IPS-18a (cell line): ENCODE data around the gene CHST11.

Source experiments
- H3K27ac ChIP-seq: one replicate; pipeline ENCODE4 v1.5.1; 2013; ENCODE audit warnings: low read length
- H3K27me3 ChIP-seq: one replicate; pipeline ENCODE4 v1.6.1; 2013; ENCODE audit warnings: mild to moderate bottlenecking, low read length; ENCODE audit not compliant: control insufficient read depth, insufficient read depth
- H3K36me3 ChIP-seq: one replicate; pipeline ENCODE4 v1.6.1; 2013; ENCODE audit warnings: low read depth, low read length; ENCODE audit not compliant: control insufficient read depth
- H3K4me1 ChIP-seq: one replicate; pipeline ENCODE4 v1.6.1; 2013; ENCODE audit warnings: low read depth, low read length; ENCODE audit not compliant: control insufficient read depth
- H3K4me3 ChIP-seq: one replicate; pipeline ENCODE4 v1.5.1; 2013; ENCODE audit warnings: low read length
- H3K9ac ChIP-seq: one replicate; pipeline ENCODE4 v1.6.1; 2013; ENCODE audit warnings: mild to moderate bottlenecking, low read length, moderate library complexity
- H3K9me3 ChIP-seq: one replicate; pipeline ENCODE4 v1.6.1; 2013; ENCODE audit warnings: low read depth, low read length; ENCODE audit not compliant: control insufficient read depth

CHST11 gene

GRCh38 chr12:104462931-104463339 is 6.2 kb downstream of the CHST11 start:
- Histone ChIP-seq H3K27ac (no peak overlapping the region), H3K4me3 (no peak overlapping the region), H3K9me3 (no peaks in the 10 kb centered on the region), H3K27me3 (peaks cover 26% of the 10 kb centered on the region), H3K4me1 (peaks cover 20% of the 10 kb centered on the region), H3K9ac (no peak overlapping the region), H3K36me3 (no peaks in the 10 kb centered on the region)

- H3K9me3 ChIP-seq: no peaks in the 10 kb centered on the region
Observed at GRCh38 chr12:104463368-104463767, 6.6 kb downstream of the CHST11 start.

GRCh38 chr12:104464899-104465298 is 8.2 kb downstream of the CHST11 start:
- Histone ChIP-seq H3K9ac (no peak overlapping the region), H3K4me1 (peaks cover 7% of the 10 kb centered on the region), H3K27ac (no peak overlapping the region), H3K9me3 (no peaks in the 10 kb centered on the region), H3K27me3 (peaks cover 6% of the 10 kb centered on the region), H3K4me3 (no peak overlapping the region), H3K36me3 (no peaks in the 10 kb centered on the region)

More at GRCh38 chr12:104463368-104463767, 6.6 kb downstream of the CHST11 start:
- Histone ChIP-seq H3K4me1 (peaks cover 20% of the 10 kb centered on the region), H3K27me3 (peaks cover 21% of the 10 kb centered on the region), H3K27ac (no peak overlapping the region), H3K4me3 (no peak overlapping the region), H3K36me3 (no peaks in the 10 kb centered on the region), H3K9ac (no peak overlapping the region)

- Histone ChIP-seq H3K4me1 (no peaks in the 10 kb centered on the region), H3K9ac (no peak overlapping the region), H3K36me3 (no peaks in the 10 kb centered on the region), H3K27me3 (no peaks in the 10 kb centered on the region), H3K9me3 (no peaks in the 10 kb centered on the region), H3K4me3 (no peak overlapping the region), H3K27ac (no peak overlapping the region)
Observed at GRCh38 chr12:104466709-104467345, 10.1 kb downstream of the CHST11 start.

GRCh38 chr12:104467346-104467837 is 10.6 kb downstream of the CHST11 start:
- Histone ChIP-seq H3K27ac (no peak overlapping the region), H3K9me3 (no peaks in the 10 kb centered on the region), H3K9ac (no peak overlapping the region), H3K27me3 (no peaks in the 10 kb centered on the region), H3K4me1 (no peaks in the 10 kb centered on the region), H3K36me3 (no peaks in the 10 kb centered on the region), H3K4me3 (no peak overlapping the region)

GRCh38 chr12:104468371-104468770 is 11.6 kb downstream of the CHST11 start:
- Histone ChIP-seq H3K4me3 (no peak overlapping the region), H3K4me1 (peaks cover 4% of the 10 kb centered on the region), H3K27ac (no peak overlapping the region), H3K36me3 (no peaks in the 10 kb centered on the region), H3K9me3 (no peaks in the 10 kb centered on the region), H3K9ac (no peak overlapping the region), H3K27me3 (no peaks in the 10 kb centered on the region)

- no peak overlapping the region for H3K27ac ChIP-seq
- H3K4me1 ChIP-seq: peaks cover 10% of the 10 kb centered on the region
- H3K36me3 ChIP-seq: no peaks in the 10 kb centered on the region
- no peak overlapping the region for H3K9ac ChIP-seq
- no peaks in the 10 kb centered on the region for H3K9me3 ChIP-seq
- no peak overlapping the region for H3K4me3 ChIP-seq
- H3K27me3 ChIP-seq: no peaks in the 10 kb centered on the region
Observed at GRCh38 chr12:104469066-104469465, 12.3 kb downstream of the CHST11 start.

GRCh38 chr12:104469523-104469922 is 12.8 kb downstream of the CHST11 start:
- no peaks in the 10 kb centered on the region for H3K9me3 ChIP-seq
- H3K9ac ChIP-seq: no peak overlapping the region
- no peak overlapping the region for H3K4me3 ChIP-seq
- no peak overlapping the region for H3K27ac ChIP-seq
- H3K27me3 ChIP-seq: no peaks in the 10 kb centered on the region
- H3K4me1 ChIP-seq: peaks cover 10% of the 10 kb centered on the region
- H3K36me3 ChIP-seq: no peaks in the 10 kb centered on the region

GRCh38 chr12:104470521-104470920 is 13.8 kb downstream of the CHST11 start:
- Histone ChIP-seq H3K9ac (no peak overlapping the region), H3K4me1 (peaks cover 14% of the 10 kb centered on the region), H3K27me3 (no peaks in the 10 kb centered on the region), H3K4me3 (no peak overlapping the region), H3K36me3 (no peaks in the 10 kb centered on the region), H3K9me3 (no peaks in the 10 kb centered on the region), H3K27ac (no peak overlapping the region)

- Histone ChIP-seq H3K4me3 (no peak overlapping the region), H3K36me3 (no peaks in the 10 kb centered on the region), H3K27me3 (no peaks in the 10 kb centered on the region), H3K4me1 (peaks cover 14% of the 10 kb centered on the region), H3K9ac (no peak overlapping the region), H3K9me3 (no peaks in the 10 kb centered on the region), H3K27ac (no peak overlapping the region)
Observed at GRCh38 chr12:104471336-104471735, 14.6 kb downstream of the CHST11 start.

GRCh38 chr12:104472748-104473147 is 16.0 kb downstream of the CHST11 start:
- no peak overlapping the region for H3K4me3 ChIP-seq
- no peak overlapping the region for H3K9ac ChIP-seq
- no peaks in the 10 kb centered on the region for H3K9me3 ChIP-seq
- H3K27me3 ChIP-seq: no peaks in the 10 kb centered on the region
- no peak overlapping the region for H3K27ac ChIP-seq
- H3K36me3 ChIP-seq: no peaks in the 10 kb centered on the region
- H3K4me1 ChIP-seq: peaks cover 14% of the 10 kb centered on the region

- H3K4me1 ChIP-seq: peaks cover 14% of the 10 kb centered on the region
- no peaks in the 10 kb centered on the region for H3K36me3 ChIP-seq
- H3K9ac ChIP-seq: no peak overlapping the region
- no peak overlapping the region for H3K4me3 ChIP-seq
- no peaks in the 10 kb centered on the region for H3K27me3 ChIP-seq
- H3K27ac ChIP-seq: no peak overlapping the region
- H3K9me3 ChIP-seq: no peaks in the 10 kb centered on the region
Observed at GRCh38 chr12:104473374-104473983, 16.7 kb downstream of the CHST11 start.
